GM12891 (cell line): ENCODE results near the gene VCL.

Source experiments
- PAX5 ChIP-seq: IDR thresholded peaks from 2 replicates; pipeline ENCODE4 v1.6.1; 2011; ENCODE audit warnings: low read length, moderate library complexity, mild to moderate bottlenecking; ENCODE audit not compliant: insufficient read depth, severe bottlenecking
- POLR2A ChIP-seq: IDR thresholded peaks from 2 replicates; pipeline ENCODE4 v1.6.1; 2011; ENCODE audit warnings: low read depth, low read length, control low read depth
- POLR2AphosphoS5 ChIP-seq: IDR thresholded peaks from 2 replicates; pipeline ENCODE4 v1.6.1; 2011; ENCODE audit warnings: low read depth, low read length, control low read depth
- SPI1 ChIP-seq: IDR thresholded peaks from 2 replicates; pipeline ENCODE4 v1.6.1; 2011; ENCODE audit warnings: low read depth, low read length, control low read depth
- TAF1 ChIP-seq: IDR thresholded peaks from 2 replicates; pipeline ENCODE4 v1.6.1; 2011; ENCODE audit warnings: low read depth, low read length, control low read depth

- TF ChIP-seq SPI1 (no peak), TAF1 (no peak), POLR2AphosphoS5 (no peak), POLR2A (no peak), PAX5 (no peak)
These were observed 155.8 kb downstream of the VCL start for GRCh38 chr10:74153676-74154075.
